ENCODE measurements around the gene USP13.

DNA sequence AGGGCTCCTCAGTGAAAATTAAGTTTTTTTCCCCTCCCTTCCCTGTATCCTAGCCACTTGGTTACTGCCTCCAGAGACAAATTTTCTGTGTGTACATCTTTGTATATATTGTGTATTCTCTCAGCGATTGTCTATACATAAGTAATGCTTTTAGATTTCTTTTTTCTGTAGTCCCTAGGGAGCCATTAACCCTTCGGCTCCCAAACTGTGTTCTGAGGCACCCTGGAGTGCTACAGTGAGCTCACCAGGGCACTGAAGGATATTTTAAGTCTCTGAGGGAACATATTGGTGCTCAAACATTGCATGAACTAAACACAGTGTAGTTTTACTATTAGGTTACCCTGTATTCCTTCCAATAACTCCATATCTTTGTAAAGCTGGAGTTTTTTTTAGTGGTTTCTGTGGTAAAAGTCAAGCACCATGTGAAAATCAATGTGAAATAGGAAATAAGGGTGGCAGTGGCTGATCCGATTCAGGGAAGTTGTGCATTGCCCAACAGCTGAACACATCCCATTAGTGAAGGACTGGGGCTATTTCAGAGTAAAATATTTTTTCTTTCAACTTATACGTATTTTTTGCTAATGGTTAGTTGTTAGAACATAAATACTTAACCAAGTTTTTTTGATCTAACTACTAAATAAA, 43.0 kb downstream of the USP13 start:
- TF ChIP-seq, protein P1, sequence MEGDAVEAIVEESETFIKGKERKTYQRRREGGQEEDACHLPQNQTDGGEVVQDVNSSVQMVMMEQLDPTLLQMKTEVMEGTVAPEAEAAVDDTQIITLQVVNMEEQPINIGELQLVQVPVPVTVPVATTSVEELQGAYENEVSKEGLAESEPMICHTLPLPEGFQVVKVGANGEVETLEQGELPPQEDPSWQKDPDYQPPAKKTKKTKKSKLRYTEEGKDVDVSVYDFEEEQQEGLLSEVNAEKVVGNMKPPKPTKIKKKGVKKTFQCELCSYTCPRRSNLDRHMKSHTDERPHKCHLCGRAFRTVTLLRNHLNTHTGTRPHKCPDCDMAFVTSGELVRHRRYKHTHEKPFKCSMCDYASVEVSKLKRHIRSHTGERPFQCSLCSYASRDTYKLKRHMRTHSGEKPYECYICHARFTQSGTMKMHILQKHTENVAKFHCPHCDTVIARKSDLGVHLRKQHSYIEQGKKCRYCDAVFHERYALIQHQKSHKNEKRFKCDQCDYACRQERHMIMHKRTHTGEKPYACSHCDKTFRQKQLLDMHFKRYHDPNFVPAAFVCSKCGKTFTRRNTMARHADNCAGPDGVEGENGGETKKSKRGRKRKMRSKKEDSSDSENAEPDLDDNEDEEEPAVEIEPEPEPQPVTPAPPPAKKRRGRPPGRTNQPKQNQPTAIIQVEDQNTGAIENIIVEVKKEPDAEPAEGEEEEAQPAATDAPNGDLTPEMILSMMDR (conservative IDR thresholded peaks at IDR 0.05; ENCODE audit: low read depth, low read length): no peak
- TF ChIP-seq EZH2 (IDR thresholded peaks at IDR 0.05; ENCODE audit: borderline replicate concordance, low read depth, low read length, poor library complexity, severe bottlenecking): no peak
